Fibroblast of lung (primary cell): ENCODE results near the gene DRD4. TPM values are rescaled to one million over a fixed set of nuclear protein-coding genes. Genes with fewer than 3 reads are reported as not detected.
"Not testable (repeated sequence)": the region's sequence is repeated elsewhere in the genome, so short reads cannot be mapped to it uniquely, and the experiment has no call there.

Experiments used
- DNase-seq, 2 donors: peaks; one replicate each; pipeline versions ENCODE4 v3.0.0 to v3.0.0-alpha.2; 2010; ENCODE audit warnings: low read depth in 2 of 2
- H2AFZ ChIP-seq: 2 replicates; pipeline ENCODE4 v1.5.1; 2012; ENCODE audit warnings: low read length, control low read depth, inconsistent platforms
- H3K27ac ChIP-seq: 2 replicates; pipeline ENCODE4 v1.5.1; 2011; ENCODE audit warnings: low read length, control low read depth; ENCODE audit not compliant: insufficient read depth
- H3K27me3 ChIP-seq: 2 replicates; pipeline ENCODE4 v1.5.1; 2011; ENCODE audit warnings: mild to moderate bottlenecking, low read length; ENCODE audit not compliant: control insufficient read depth, insufficient read depth
- H3K36me3 ChIP-seq: 2 replicates; pipeline ENCODE4 v1.5.1; 2011; ENCODE audit warnings: low read length; ENCODE audit not compliant: control insufficient read depth, insufficient read depth
- H3K4me1 ChIP-seq: 2 replicates; pipeline ENCODE4 v1.5.1; 2011; ENCODE audit warnings: low read length; ENCODE audit not compliant: control insufficient read depth, insufficient read depth; ENCODE audit errors: extremely low read depth
- H3K4me2 ChIP-seq: 2 replicates; pipeline ENCODE4 v1.5.1; 2011; ENCODE audit warnings: low read length, control low read depth; ENCODE audit not compliant: insufficient read depth; ENCODE audit errors: extremely low read depth
- H3K4me3 ChIP-seq, 4 experiments: fragments of 200-600 bp in 1 of 4; sonication (generic) in 1 of 4; replicated peaks in 1 of 4; 2 replicates each; pipeline ENCODE4 v1.5.1; 2011 to 2016; ENCODE audit warnings: low read length in 4 of 4, low read depth in 3 of 4, mild to moderate bottlenecking in 3 of 4, control low read depth in 2 of 4, inconsistent platforms in 1 of 4, mixed read lengths in 1 of 4; ENCODE audit not compliant: insufficient read depth in 1 of 4; ENCODE audit errors: control extremely low read depth in 1 of 4
- H3K79me2 ChIP-seq: 2 replicates; pipeline ENCODE4 v1.5.1; 2012; ENCODE audit warnings: mild to moderate bottlenecking, low read length, inconsistent platforms; ENCODE audit not compliant: control insufficient read depth, insufficient read depth
- H3K9ac ChIP-seq: 2 replicates; pipeline ENCODE4 v1.5.1; 2011; ENCODE audit warnings: mild to moderate bottlenecking, low read length, control low read depth; ENCODE audit not compliant: insufficient read depth
- H3K9me3 ChIP-seq: 2 replicates; pipeline ENCODE4 v1.5.1; 2012; ENCODE audit warnings: low read depth, low read length; ENCODE audit not compliant: control insufficient read depth, insufficient read depth
- H4K20me1 ChIP-seq: 2 replicates; pipeline ENCODE4 v1.5.1; 2011; ENCODE audit warnings: low read length; ENCODE audit not compliant: control insufficient read depth, insufficient read depth; ENCODE audit errors: extremely low read depth
- EZH2 ChIP-seq: IDR thresholded peaks from 2 replicates; pipeline ENCODE4 v1.5.1; 2012; ENCODE audit warnings: low read length, control low read depth, mild to moderate bottlenecking; ENCODE audit errors: missing control alignments
- polyA plus RNA-seq, 2 donors: library from polyadenylated mRNA; depleted of rRNA in 1 of 2; stranded (reverse) in 1 of 2; unstranded in 1 of 2; fragments of >200 nt; gene quantifications; 2 replicates each; pipeline ENCODE4 v1.2.1, GENCODE V29; 2011 to 2012; ENCODE audit warnings: missing spikeins in 1 of 2
- total RNA-seq: library from RNA; depleted of rRNA; stranded (reverse); fragments of >200 nt; gene quantifications from 2 replicates; pipeline ENCODE4 v1.2.1, GENCODE V29; 2014
- TF ChIP-seq, protein P1 (sequence below), 2 donors: IDR thresholded peaks in 1 of 2; conservative IDR thresholded peaks in 1 of 2; 1 replicate in 1 of 2; 2 replicates in 1 of 2; pipeline ENCODE4 v1.5.1; 2011 to 2012; ENCODE audit warnings: low read length in 2 of 2, control low read depth in 1 of 2, inconsistent platforms in 1 of 2, low read depth in 1 of 2, mild to moderate bottlenecking in 1 of 2

DRD4 gene
- total and polyA plus RNA-seq, 2 donors (not counting 1 experiment from before 2014, with no cell fraction given): 0.17 TPM; not detected in 1

DNA sequence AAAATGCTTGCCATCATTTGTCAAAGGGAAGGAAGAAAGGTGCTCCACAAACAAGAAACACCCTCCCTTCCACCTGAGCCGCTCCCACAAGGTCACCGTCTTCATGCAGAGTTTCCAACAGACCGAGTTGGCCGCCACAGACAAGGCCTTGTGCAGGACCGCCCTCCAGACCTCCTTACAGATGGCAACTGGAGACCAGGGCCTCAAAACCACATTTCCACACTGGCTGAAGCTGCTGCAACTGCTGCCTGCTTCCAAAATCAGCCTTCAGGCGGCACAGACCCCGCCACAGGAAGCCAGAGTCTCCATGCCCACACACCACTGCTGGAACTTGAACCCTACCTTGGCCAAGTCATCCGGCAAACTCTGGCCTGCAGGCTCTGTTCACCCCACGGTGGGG is 51.6 kb downstream of the DRD4 start:
- DNase-seq: no peak
- Histone ChIP-seq H3K27ac (no peak overlapping the region), H3K36me3 (peaks cover 18% of the 10 kb centered on the region), H2AFZ (no peak overlapping the region), H3K4me2 (no peak overlapping the region), H3K4me1 (peaks cover 6% of the 10 kb centered on the region), H3K9me3 (no peaks in the 10 kb centered on the region), H4K20me1 (no peaks in the 10 kb centered on the region), H3K4me3 (no peak overlapping the region), H3K27me3 (no peaks in the 10 kb centered on the region), H3K79me2 (peaks cover 17% of the 10 kb centered on the region), H3K9ac (no peak overlapping the region)
- TF ChIP-seq EZH2: no peak
- TF ChIP-seq, protein P1, sequence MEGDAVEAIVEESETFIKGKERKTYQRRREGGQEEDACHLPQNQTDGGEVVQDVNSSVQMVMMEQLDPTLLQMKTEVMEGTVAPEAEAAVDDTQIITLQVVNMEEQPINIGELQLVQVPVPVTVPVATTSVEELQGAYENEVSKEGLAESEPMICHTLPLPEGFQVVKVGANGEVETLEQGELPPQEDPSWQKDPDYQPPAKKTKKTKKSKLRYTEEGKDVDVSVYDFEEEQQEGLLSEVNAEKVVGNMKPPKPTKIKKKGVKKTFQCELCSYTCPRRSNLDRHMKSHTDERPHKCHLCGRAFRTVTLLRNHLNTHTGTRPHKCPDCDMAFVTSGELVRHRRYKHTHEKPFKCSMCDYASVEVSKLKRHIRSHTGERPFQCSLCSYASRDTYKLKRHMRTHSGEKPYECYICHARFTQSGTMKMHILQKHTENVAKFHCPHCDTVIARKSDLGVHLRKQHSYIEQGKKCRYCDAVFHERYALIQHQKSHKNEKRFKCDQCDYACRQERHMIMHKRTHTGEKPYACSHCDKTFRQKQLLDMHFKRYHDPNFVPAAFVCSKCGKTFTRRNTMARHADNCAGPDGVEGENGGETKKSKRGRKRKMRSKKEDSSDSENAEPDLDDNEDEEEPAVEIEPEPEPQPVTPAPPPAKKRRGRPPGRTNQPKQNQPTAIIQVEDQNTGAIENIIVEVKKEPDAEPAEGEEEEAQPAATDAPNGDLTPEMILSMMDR (conservative IDR thresholded peaks at IDR 0.05 in 1 of 2, IDR thresholded peaks at IDR 0.05 in 1 of 2; ENCODE audit: low read depth in 1 of 2, low read length in 2 of 2): no peak

GRCh38 chr11:689625-690024 is 52.6 kb downstream of the DRD4 start:
- no peak overlapping the region for H2AFZ ChIP-seq
- H3K4me1 ChIP-seq: peaks cover 11% of the 10 kb centered on the region
- peaks cover 16% of the 10 kb centered on the region for H3K36me3 ChIP-seq
- H3K4me3 ChIP-seq: no peak overlapping the region
- H3K4me2 ChIP-seq: no peak overlapping the region
- no peak overlapping the region for H3K9ac ChIP-seq
- H3K79me2 ChIP-seq: peaks cover 23% of the 10 kb centered on the region
- no peaks in the 10 kb centered on the region for H3K27me3 ChIP-seq
- no peak overlapping the region for H3K27ac ChIP-seq
- no peaks in the 10 kb centered on the region for H4K20me1 ChIP-seq
- DNase-seq: no peak
- TF ChIP-seq, protein P1 (conservative IDR thresholded peaks at IDR 0.05 in 1 of 2, IDR thresholded peaks at IDR 0.05 in 1 of 2; ENCODE audit: low read depth in 1 of 2, low read length in 2 of 2): no peak
- no peak for TF ChIP-seq EZH2
- H3K9me3 ChIP-seq: no peaks in the 10 kb centered on the region

DNA sequence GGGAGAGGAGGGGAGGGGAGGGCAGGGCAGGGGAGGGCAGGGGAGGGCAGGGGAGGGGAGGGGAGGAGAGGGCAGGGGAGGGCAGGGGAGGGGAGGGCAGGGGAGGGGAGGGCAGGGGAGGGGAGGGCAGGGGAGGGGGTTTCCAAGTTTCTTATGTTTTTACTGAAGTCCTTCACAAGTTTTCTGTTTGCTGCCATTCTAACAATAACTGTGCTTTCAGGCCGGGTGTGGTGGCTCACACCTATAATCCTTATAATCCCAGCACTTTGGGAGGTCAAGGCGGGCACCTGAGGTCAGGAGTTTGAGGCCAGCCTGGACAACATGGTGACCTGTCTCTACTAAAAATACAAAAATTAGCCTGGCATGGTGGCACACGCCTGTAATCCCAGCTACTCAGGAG is 53.2 kb downstream of the DRD4 start:
- not testable (repeated sequence) for H3K9me3 ChIP-seq, H2AFZ ChIP-seq, H4K20me1 ChIP-seq, H3K27me3 ChIP-seq, H3K9ac ChIP-seq, H3K4me3 ChIP-seq, H3K27ac ChIP-seq, DNase-seq, H3K4me2 ChIP-seq
- H3K4me1 ChIP-seq: peaks cover 11% of the 10 kb centered on the region
- peaks cover 23% of the 10 kb centered on the region for H3K79me2 ChIP-seq
- peaks cover 15% of the 10 kb centered on the region for H3K36me3 ChIP-seq

Other genes with a start within 250 kb of the DRD4 start
- gene PKP3, start 243.1 kb upstream of the DRD4 start, total RNA-seq: 0.26 and 0.83 TPM in 2 replicates
- gene PKP3, start 243.1 kb upstream of the DRD4 start, polyA plus RNA-seq: 0.17 and 0.24 TPM in 2 replicates
- gene SIGIRR, start 222.3 kb upstream of the DRD4 start, total RNA-seq: 13.4 and 16.7 TPM in 2 replicates
- 8.9 and 10.5 TPM in 2 replicates for gene SIGIRR, start 222.3 kb upstream of the DRD4 start, polyA plus RNA-seq
- not detected in 2 replicates for gene ANO9, start 195.3 kb upstream of the DRD4 start, total RNA-seq
- not detected in 2 replicates for gene ANO9, start 195.3 kb upstream of the DRD4 start, polyA plus RNA-seq
- gene PTDSS2, start 187.0 kb upstream of the DRD4 start, total RNA-seq: 31.8 and 36.7 TPM in 2 replicates
- gene PTDSS2, start 187.0 kb upstream of the DRD4 start, polyA plus RNA-seq: 17.4 and 18.1 TPM in 2 replicates
- 502 and 561 TPM in 2 replicates for gene RNH1, start 130.0 kb upstream of the DRD4 start, total RNA-seq
- gene RNH1, start 130.0 kb upstream of the DRD4 start, polyA plus RNA-seq: 102 and 140 TPM in 2 replicates
- 46.7 and 58.5 TPM in 2 replicates for gene HRAS, start 101.7 kb upstream of the DRD4 start, total RNA-seq
- gene HRAS, start 101.7 kb upstream of the DRD4 start, polyA plus RNA-seq: 51.7 and 69.3 TPM in 2 replicates
- 0.77 and 1.3 TPM in 2 replicates for gene LRRC56, start 99.7 kb upstream of the DRD4 start, total RNA-seq
- 0.26 and 0.28 TPM in 2 replicates for gene LRRC56, start 99.7 kb upstream of the DRD4 start, polyA plus RNA-seq
- gene LMNTD2, start 76.5 kb upstream of the DRD4 start, total RNA-seq: 0.17 and 0.26 TPM in 2 replicates
- gene LMNTD2, start 76.5 kb upstream of the DRD4 start, polyA plus RNA-seq: 0.05 and 0.08 TPM in 2 replicates
- 1.5 and 2.8 TPM in 2 replicates for gene RASSF7, start 76.3 kb upstream of the DRD4 start, total RNA-seq
- 1.4 and 1.6 TPM in 2 replicates for gene RASSF7, start 76.3 kb upstream of the DRD4 start, polyA plus RNA-seq
- gene PHRF1, start 60.8 kb upstream of the DRD4 start, total RNA-seq: 16.8 and 18.7 TPM in 2 replicates
- gene PHRF1, start 60.8 kb upstream of the DRD4 start, polyA plus RNA-seq: 5.9 and 9.7 TPM in 2 replicates
- 9.1 and 11.3 TPM in 2 replicates for gene IRF7, start 21.3 kb upstream of the DRD4 start, total RNA-seq
- gene IRF7, start 21.3 kb upstream of the DRD4 start, polyA plus RNA-seq: 1.3 and 1.6 TPM in 2 replicates
- not detected in 2 replicates for gene CDHR5, start 12.3 kb upstream of the DRD4 start, total RNA-seq
- not detected in 2 replicates for gene CDHR5, start 12.3 kb upstream of the DRD4 start, polyA plus RNA-seq
- not detected in 2 replicates for gene SCT, start 10.1 kb upstream of the DRD4 start, total RNA-seq
- not detected in 2 replicates for gene SCT, start 10.1 kb upstream of the DRD4 start, polyA plus RNA-seq
- gene DEAF1, start 58.0 kb downstream of the DRD4 start, total RNA-seq: 28.2 and 38.3 TPM in 2 replicates
- 9.7 and 14.4 TPM in 2 replicates for gene DEAF1, start 58.0 kb downstream of the DRD4 start, polyA plus RNA-seq
- 7.4 and 10.6 TPM in 2 replicates for gene TMEM80, start 58.5 kb downstream of the DRD4 start, total RNA-seq
- 8.0 and 15.3 TPM in 2 replicates for gene TMEM80, start 58.5 kb downstream of the DRD4 start, polyA plus RNA-seq
- 24.1 and 54.2 TPM in 2 replicates for gene EPS8L2, start 69.0 kb downstream of the DRD4 start, total RNA-seq
- gene EPS8L2, start 69.0 kb downstream of the DRD4 start, polyA plus RNA-seq: 17.0 and 18.4 TPM in 2 replicates
- gene TALDO1, start 110.2 kb downstream of the DRD4 start, total RNA-seq: 99.4 and 150 TPM in 2 replicates
- 136 and 189 TPM in 2 replicates for gene TALDO1, start 110.2 kb downstream of the DRD4 start, polyA plus RNA-seq
- gene GATD1, start 140.2 kb downstream of the DRD4 start, total RNA-seq: 19.0 and 20.3 TPM in 2 replicates
- gene GATD1, start 140.2 kb downstream of the DRD4 start, polyA plus RNA-seq: 13.9 and 14.7 TPM in 2 replicates
- 0.26 and 1.3 TPM in 2 replicates for gene CEND1, start 152.8 kb downstream of the DRD4 start, total RNA-seq
- gene CEND1, start 152.8 kb downstream of the DRD4 start, polyA plus RNA-seq: 0.25 and 0.71 TPM in 2 replicates
- gene SLC25A22, start 161.0 kb downstream of the DRD4 start, total RNA-seq: 8.0 and 9.9 TPM in 2 replicates
- 10.4 and 19.9 TPM in 2 replicates for gene SLC25A22, start 161.0 kb downstream of the DRD4 start, polyA plus RNA-seq
- 7.4 and 14.2 TPM in 2 replicates for gene PIDD1, start 168.0 kb downstream of the DRD4 start, total RNA-seq
- 2.2 and 3.8 TPM in 2 replicates for gene PIDD1, start 168.0 kb downstream of the DRD4 start, polyA plus RNA-seq
- gene RPLP2, start 172.7 kb downstream of the DRD4 start, total RNA-seq: 282 and 294 TPM in 2 replicates
- 741 and 904 TPM in 2 replicates for gene RPLP2, start 172.7 kb downstream of the DRD4 start, polyA plus RNA-seq
- 16.2 and 33.9 TPM in 2 replicates for gene PNPLA2, start 181.6 kb downstream of the DRD4 start, total RNA-seq
- 16.2 and 17.0 TPM in 2 replicates for gene PNPLA2, start 181.6 kb downstream of the DRD4 start, polyA plus RNA-seq
- gene CRACR2B, start 190.7 kb downstream of the DRD4 start, total RNA-seq: 0.66 and 1.0 TPM in 2 replicates
- 0.11 and 0.82 TPM in 2 replicates for gene CRACR2B, start 190.7 kb downstream of the DRD4 start, polyA plus RNA-seq
- gene CD151, start 195.7 kb downstream of the DRD4 start, total RNA-seq: 408 and 547 TPM in 2 replicates
- gene CD151, start 195.7 kb downstream of the DRD4 start, polyA plus RNA-seq: 711 and 748 TPM in 2 replicates
- gene POLR2L, start 205.3 kb downstream of the DRD4 start, total RNA-seq: 106 and 196 TPM in 2 replicates
- 181 and 317 TPM in 2 replicates for gene POLR2L, start 205.3 kb downstream of the DRD4 start, polyA plus RNA-seq
- gene TSPAN4, start 205.6 kb downstream of the DRD4 start, total RNA-seq: 133 and 191 TPM in 2 replicates
- 102 and 133 TPM in 2 replicates for gene TSPAN4, start 205.6 kb downstream of the DRD4 start, polyA plus RNA-seq